GM21515 (cell line): ENCODE measurements around the gene HDAC1.

Experiments used
- ATAC-seq: cut with Tn5 transposase; IDR thresholded peaks from one replicate; pipeline ENCODE4 v1.9.1; 2021; ENCODE audit not compliant: unreplicated experiment

Gene HDAC1

GRCh38 chr1:32367912-32368635, 76.2 kb downstream of the HDAC1 start:
- ATAC-seq, result no peak

- no peak for ATAC-seq
Measured at GRCh38 chr1:32372149-32372756, 80.4 kb downstream of the HDAC1 start.

DNA sequence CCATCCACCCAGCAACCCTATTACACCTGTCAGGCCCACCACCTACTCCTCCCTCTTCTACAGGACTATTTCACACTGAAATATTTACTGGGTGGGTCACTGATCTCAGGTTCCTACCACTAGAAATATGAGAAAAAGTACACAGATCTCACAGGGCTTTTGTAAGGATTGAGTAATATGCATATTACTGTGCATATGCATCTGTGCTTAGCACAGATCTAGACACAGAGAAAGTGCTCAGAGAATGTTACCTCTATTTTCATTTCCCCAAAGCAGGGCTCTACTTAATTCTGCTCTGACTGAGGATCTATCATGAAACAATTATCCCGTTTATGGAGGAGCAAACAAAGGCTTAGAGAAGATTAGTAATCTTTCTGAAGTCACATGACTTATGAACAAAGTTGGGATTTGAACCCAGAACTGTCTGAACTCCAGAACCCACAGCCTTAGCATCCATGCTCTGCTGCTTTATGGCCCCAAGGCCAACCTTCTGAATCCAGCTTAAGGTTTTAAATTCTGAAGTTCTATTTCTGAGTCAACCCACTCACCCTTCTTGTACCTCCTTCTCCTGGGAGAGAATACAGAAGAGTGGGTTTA, 82.2 kb downstream of the HDAC1 start:
- ATAC-seq, result no peak

DNA sequence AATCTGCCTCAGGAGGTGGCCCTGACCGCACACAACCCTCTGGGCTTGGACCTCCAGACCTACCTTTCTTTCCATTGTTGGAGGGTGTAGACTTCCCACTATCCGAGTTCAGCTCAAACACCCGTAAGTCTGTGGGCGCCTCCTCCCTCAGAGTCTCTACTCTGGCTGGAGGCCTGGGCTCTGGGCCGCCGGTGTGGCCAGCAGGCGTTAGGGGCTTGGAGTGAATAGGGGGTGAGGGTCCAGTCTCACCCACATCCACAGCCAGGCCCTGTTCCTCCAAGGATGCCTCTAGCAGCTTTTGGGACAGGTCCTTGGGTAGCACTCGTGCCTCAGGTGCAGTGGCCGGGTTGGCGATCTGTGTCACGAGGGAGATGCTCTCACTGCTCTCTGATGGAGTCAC, 84.3 kb downstream of the HDAC1 start:
- ATAC-seq, result no peak

- no peak for ATAC-seq
Measured at GRCh38 chr1:32377541-32378220, 85.8 kb downstream of the HDAC1 start.

DNA sequence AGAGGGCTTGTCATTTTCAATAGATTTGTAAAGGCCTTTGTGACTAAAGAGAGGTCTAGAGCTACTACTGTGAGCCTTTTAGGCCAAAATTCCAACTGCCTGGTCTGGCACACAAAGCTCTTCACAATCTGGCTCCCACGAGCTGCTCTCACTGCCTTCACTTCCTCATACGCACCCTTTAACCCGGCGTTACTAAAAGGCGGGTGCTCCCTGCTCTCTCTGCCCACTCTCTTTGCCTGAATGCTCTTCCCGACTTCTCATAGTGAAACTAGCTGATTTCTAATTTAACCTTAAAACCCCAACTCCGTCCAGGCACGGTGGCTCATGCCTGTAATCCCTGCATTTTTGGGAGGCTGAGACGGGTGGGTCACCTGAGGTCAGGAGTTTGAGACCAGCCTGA, 88.2 kb downstream of the HDAC1 start:
- ATAC-seq, result no peak
